GM23248 (cell line): ENCODE data around the gene NACC2. TPM values are rescaled to one million over a fixed set of nuclear protein-coding genes. Genes with fewer than 3 reads are reported as not detected.

ENCODE experiments used
- DNase-seq: peaks from one replicate; pipeline ENCODE4 v3.0.0-alpha.2; 2015
- H2AFZ ChIP-seq: fragments of 200-600 bp; sonication (generic); 2 replicates; pipeline ENCODE4 v1.6.1; 2016; ENCODE audit warnings: antibody characterized with exemption
- H3F3A ChIP-seq: fragments of 200-600 bp; sonication (generic); 2 replicates; pipeline ENCODE4 v1.6.1; 2016; ENCODE audit warnings: mild to moderate bottlenecking, antibody characterized with exemption, mixed run types; ENCODE audit not compliant: insufficient read depth
- H3K27ac ChIP-seq: fragments of 200-600 bp; sonication (generic); 2 replicates; pipeline ENCODE4 v1.5.1; 2016; ENCODE audit warnings: mild to moderate bottlenecking
- H3K27me3 ChIP-seq: fragments of 200-600 bp; sonication (generic); replicated peaks from 2 replicates; pipeline ENCODE4 v1.6.1; 2016; ENCODE audit warnings: mild to moderate bottlenecking; ENCODE audit not compliant: insufficient read depth
- H3K36me3 ChIP-seq: fragments of 200-600 bp; sonication (generic); 2 replicates; pipeline ENCODE4 v1.6.1; 2016; ENCODE audit warnings: low read depth, mild to moderate bottlenecking
- H3K4me1 ChIP-seq: fragments of 200-600 bp; sonication (generic); 2 replicates; pipeline ENCODE4 v1.6.1; 2016; ENCODE audit warnings: mild to moderate bottlenecking; ENCODE audit not compliant: insufficient read depth
- H3K4me2 ChIP-seq: fragments of 200-600 bp; sonication (generic); one replicate; pipeline ENCODE4 v1.6.1; 2016; ENCODE audit warnings: mild to moderate bottlenecking; ENCODE audit not compliant: unreplicated experiment
- H3K4me3 ChIP-seq: fragments of 200-600 bp; sonication (generic); 2 replicates; pipeline ENCODE4 v1.5.1; 2016; ENCODE audit warnings: mild to moderate bottlenecking
- H3K79me2 ChIP-seq: fragments of 200-600 bp; sonication (generic); 2 replicates; pipeline ENCODE4 v1.6.1; 2016; ENCODE audit warnings: mild to moderate bottlenecking; ENCODE audit not compliant: insufficient read depth
- H3K9ac ChIP-seq: fragments of 200-600 bp; sonication (generic); 2 replicates; pipeline ENCODE4 v1.6.1; 2016; ENCODE audit warnings: mild to moderate bottlenecking
- H3K9me2 ChIP-seq: fragments of 200-600 bp; sonication (generic); 2 replicates; pipeline ENCODE4 v1.6.1; 2016; ENCODE audit warnings: mixed run types, mild to moderate bottlenecking, moderate library complexity; ENCODE audit not compliant: insufficient read depth
- H3K9me3 ChIP-seq: fragments of 200-600 bp; sonication (generic); one replicate; pipeline ENCODE4 v1.6.1; 2017; ENCODE audit warnings: low read depth
- H4K20me1 ChIP-seq: fragments of 200-600 bp; sonication (generic); 2 replicates; pipeline ENCODE4 v1.6.0; 2016; ENCODE audit not compliant: insufficient read depth
- EZH2 ChIP-seq: fragments of 200-600 bp; sonication (generic); IDR thresholded peaks from 2 replicates; pipeline ENCODE4 v1.6.1; 2018; ENCODE audit warnings: antibody characterized with exemption, mild to moderate bottlenecking; ENCODE audit not compliant: insufficient read depth, poor library complexity, severe bottlenecking
- EZH2phosphoT487 ChIP-seq: fragments of 200-600 bp; sonication (generic); IDR thresholded peaks from 2 replicates; pipeline ENCODE4 v1.6.1; 2018; ENCODE audit warnings: antibody characterized with exemption, moderate library complexity, mild to moderate bottlenecking, low read depth; ENCODE audit not compliant: insufficient read depth
- WGBS, 2 experiments: methylation state at CpG; one replicate each; pipeline ENCODE4 v1.1.6; 2015 to 2017; ENCODE audit warnings: low lambda C conversion rate in 2 of 2, low coverage in 1 of 2; ENCODE audit errors: missing lambda C conversion rate in 2 of 2; 5-methylcytosine and 5-hydroxymethylcytosine counted together
- in situ Hi-C: fragments of 300-500 bp; cut with MboI; formaldehyde crosslinking; loops from 2 replicates; pipeline ENCODE4 v1.15.0; 2020
- polyA plus RNA-seq: library from polyadenylated mRNA; unstranded; fragments of >200 nt; fragmentation: Nextera tagmentation; extraction: Ambion mirVana; gene quantifications from 2 replicates; pipeline ENCODE4 v1.2.1, GENCODE V29; 2016
- total RNA-seq: library from RNA; depleted of rRNA; stranded (reverse); fragments of >200 nt; shearing (Covaris generic); gene quantifications from 2 replicates; pipeline ENCODE4 v1.2.3, GENCODE V29; 2014

The NACC2 gene
- total and polyA plus RNA-seq, 2 experiments from 2014 or later = 5.3 to 30.7 TPM

DNA sequence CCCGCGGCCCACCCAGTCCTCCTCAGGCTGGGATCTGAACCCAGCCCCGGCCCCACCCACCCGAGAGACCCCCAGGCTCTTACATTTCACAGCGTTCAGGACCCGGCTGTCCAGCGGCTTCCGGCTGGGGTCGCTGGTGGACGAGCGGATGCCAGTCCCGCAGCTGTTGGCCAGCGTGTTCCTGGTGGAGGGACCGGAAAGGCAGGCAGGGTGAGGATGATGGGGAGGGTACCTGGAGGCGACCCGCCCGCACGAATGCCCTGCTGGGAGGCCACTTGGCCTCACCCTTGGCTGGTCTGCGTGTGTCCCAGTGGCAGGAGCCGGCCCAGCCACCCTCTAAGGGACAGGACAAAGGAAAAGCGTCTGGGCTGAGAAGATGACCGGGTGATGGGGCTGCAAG lies 82.0 kb downstream of the NACC2 start:
- Histone ChIP-seq H3K9ac (no peak overlapping the region), H3K27ac (no peak overlapping the region), H3K79me2 (peaks cover 19% of the 10 kb centered on the region; the same call in 1 of the 2 replicates), H3K27me3 (no peaks in the 10 kb centered on the region), H2AFZ (no peak overlapping the region), H4K20me1 (no peaks in the 10 kb centered on the region), H3K9me2 (no peaks in the 10 kb centered on the region), H3K36me3 (no peaks in the 10 kb centered on the region), H3K9me3 (no peaks in the 10 kb centered on the region), H3F3A (no peaks in the 10 kb centered on the region), H3K4me1 (peaks cover 5% of the 10 kb centered on the region), H3K4me2 (no peak overlapping the region), H3K4me3 (no peak overlapping the region)
- TF ChIP-seq EZH2phosphoT487 = no peak
- TF ChIP-seq EZH2 = no peak
- WGBS, 2 experiments = 89 to 95% methylated on average over 15 to 22 of the region's 22 CpGs
- DNase-seq = no peak
- in situ Hi-C loops = no loop called here

DNA sequence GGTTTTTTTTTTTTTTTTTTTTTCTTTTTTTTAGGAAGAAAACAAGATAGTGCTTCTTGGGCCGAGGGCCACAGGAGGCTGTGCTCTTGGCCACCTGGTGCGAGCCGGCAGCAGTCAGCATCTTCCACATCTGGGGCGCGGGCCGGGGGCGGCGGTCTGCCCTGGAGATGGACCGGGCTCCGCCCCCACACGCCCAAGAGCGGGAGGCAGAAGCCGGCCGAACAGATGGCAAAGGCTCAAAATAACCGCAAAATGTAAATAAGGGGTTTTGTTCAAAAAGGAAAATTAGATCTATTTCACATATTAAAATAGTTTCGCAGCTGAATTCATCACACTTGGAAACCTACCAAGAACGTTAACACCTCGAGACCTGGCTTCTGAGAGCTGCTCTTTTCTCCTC lies 82.4 kb downstream of the NACC2 start:
- Histone ChIP-seq H3K9me3 (no peaks in the 10 kb centered on the region), H3K9ac (no peak overlapping the region), H4K20me1 (no peaks in the 10 kb centered on the region), H3F3A (no peaks in the 10 kb centered on the region), H3K4me3 (no peak overlapping the region), H3K36me3 (no peaks in the 10 kb centered on the region), H3K79me2 (peaks cover 17% of the 10 kb centered on the region; the same call in 1 of the 2 replicates), H3K4me2 (no peak overlapping the region), H3K27ac (no peak overlapping the region), H3K27me3 (no peaks in the 10 kb centered on the region), H3K9me2 (no peaks in the 10 kb centered on the region), H3K4me1 (peaks cover 6% of the 10 kb centered on the region), H2AFZ (no peak overlapping the region)
- no peak for DNase-seq
- in situ Hi-C loops = no loop called here
- TF ChIP-seq EZH2 (no peak), EZH2phosphoT487 (no peak)
- WGBS, 2 experiments = 86 to 89% methylated on average over 18 of the region's 18 CpGs

DNA sequence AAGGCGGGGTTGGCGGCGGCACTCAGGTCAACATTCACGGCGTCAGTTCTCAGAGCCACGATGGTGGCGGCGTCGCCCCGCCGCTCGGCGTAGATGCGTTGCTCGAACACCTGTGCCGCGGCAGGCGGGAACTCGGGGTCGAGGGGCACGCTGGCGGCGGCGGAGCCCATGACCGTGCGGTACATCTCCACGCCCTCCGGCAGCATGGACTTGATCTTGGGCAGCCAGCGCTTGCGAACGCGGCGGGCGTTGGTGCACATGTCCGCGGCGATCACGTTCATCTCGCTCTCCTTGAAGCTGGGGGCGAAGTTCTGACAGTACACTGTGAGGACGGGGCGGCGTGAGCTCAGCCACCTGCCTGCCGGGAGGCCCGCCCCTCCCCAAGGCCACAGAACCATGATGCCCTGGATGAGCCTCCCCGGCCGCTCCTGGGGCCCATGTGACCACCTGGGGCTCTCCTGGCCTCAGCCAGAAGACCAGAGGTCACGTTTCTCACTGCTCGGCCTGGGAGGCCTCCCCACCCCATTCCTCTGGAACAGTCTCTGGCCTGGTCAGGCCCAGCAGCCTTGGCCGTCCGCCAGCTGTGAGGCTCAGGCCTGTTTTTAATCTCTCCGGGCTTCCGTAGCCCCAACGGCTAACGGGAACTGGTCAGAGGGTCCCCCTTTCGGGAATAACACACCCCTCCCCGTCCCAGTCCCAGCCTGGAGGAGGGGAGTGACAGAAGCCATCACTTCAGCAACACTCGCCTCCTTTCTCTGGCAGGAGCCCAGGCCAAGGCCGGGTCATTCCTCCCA lies 83.2 kb downstream of the NACC2 start:
- 86 to 90% methylated on average over 53 to 59 of the region's 59 CpGs for WGBS, 2 experiments
- Histone ChIP-seq H2AFZ (no peak overlapping the region), H3K4me1 (peaks cover 6% of the 10 kb centered on the region), H3K27ac (no peak overlapping the region), H3K4me3 (no peak overlapping the region), H3K27me3 (no peaks in the 10 kb centered on the region), H3K4me2 (no peak overlapping the region), H3K9me3 (no peaks in the 10 kb centered on the region), H3K36me3 (no peaks in the 10 kb centered on the region), H3K9ac (no peak overlapping the region), H3K79me2 (peaks cover 17% of the 10 kb centered on the region; the same call in 1 of the 2 replicates), H3F3A (no peaks in the 10 kb centered on the region), H3K9me2 (no peaks in the 10 kb centered on the region), H4K20me1 (no peaks in the 10 kb centered on the region)
- in situ Hi-C loops = no loop called here
- TF ChIP-seq EZH2phosphoT487 (no peak), EZH2 (no peak)
- DNase-seq = peak; percentile 37

GRCh38 chr9:136011376-136011702 lies 83.8 kb downstream of the NACC2 start:
- WGBS, 2 experiments = 92 to 94% methylated on average over 6 to 25 of the region's 25 CpGs
- Histone ChIP-seq H3K27ac (no peak overlapping the region), H3K4me2 (no peak overlapping the region), H3K79me2 (peaks cover 17% of the 10 kb centered on the region; the same call in 1 of the 2 replicates), H3K9ac (no peak overlapping the region), H3F3A (0 out of 2 replicates have a peak, but pooled peaks cover 3% of the 10 kb centered on the region), H3K4me3 (no peak overlapping the region), H4K20me1 (no peaks in the 10 kb centered on the region), H3K4me1 (peaks cover 6% of the 10 kb centered on the region), H3K27me3 (no peaks in the 10 kb centered on the region), H2AFZ (no peak overlapping the region), H3K9me3 (no peaks in the 10 kb centered on the region), H3K9me2 (no peaks in the 10 kb centered on the region), H3K36me3 (no peaks in the 10 kb centered on the region)
- DNase-seq = no peak
- in situ Hi-C loops = no loop called here
- TF ChIP-seq EZH2 (no peak), EZH2phosphoT487 (no peak)
